LNCAP (cell line): ENCODE results near the gene BMP8A.

Source experiments
- TF ChIP-seq, protein P1 (sequence below): fragments of 450-650 bp; IDR thresholded peaks from 2 replicates; pipeline ENCODE4 v1.5.1; 2017; ENCODE audit warnings: mild to moderate bottlenecking

The BMP8A gene

DNA sequence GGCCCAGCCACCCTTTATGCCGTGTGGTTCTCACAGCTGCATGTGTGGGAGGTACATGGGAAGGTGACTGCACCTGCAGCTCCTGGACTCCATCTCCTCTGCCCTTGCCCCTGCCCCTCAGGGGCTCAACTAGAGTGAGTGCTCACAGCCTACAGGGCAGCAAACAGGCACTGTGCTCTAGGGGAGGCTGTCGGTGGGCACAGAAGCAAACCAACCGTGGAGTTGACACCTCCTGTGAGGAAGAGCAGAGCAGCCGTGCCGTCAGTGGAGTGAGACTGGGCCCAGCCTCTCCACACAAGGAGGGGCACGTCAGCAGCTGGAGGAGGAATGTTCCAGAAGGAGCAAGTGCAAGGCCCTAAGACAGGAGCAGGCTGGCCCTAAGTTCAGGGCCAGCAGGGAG is 32.7 kb downstream of the BMP8A start:
- TF ChIP-seq, protein P1, sequence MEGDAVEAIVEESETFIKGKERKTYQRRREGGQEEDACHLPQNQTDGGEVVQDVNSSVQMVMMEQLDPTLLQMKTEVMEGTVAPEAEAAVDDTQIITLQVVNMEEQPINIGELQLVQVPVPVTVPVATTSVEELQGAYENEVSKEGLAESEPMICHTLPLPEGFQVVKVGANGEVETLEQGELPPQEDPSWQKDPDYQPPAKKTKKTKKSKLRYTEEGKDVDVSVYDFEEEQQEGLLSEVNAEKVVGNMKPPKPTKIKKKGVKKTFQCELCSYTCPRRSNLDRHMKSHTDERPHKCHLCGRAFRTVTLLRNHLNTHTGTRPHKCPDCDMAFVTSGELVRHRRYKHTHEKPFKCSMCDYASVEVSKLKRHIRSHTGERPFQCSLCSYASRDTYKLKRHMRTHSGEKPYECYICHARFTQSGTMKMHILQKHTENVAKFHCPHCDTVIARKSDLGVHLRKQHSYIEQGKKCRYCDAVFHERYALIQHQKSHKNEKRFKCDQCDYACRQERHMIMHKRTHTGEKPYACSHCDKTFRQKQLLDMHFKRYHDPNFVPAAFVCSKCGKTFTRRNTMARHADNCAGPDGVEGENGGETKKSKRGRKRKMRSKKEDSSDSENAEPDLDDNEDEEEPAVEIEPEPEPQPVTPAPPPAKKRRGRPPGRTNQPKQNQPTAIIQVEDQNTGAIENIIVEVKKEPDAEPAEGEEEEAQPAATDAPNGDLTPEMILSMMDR, result no peak

DNA sequence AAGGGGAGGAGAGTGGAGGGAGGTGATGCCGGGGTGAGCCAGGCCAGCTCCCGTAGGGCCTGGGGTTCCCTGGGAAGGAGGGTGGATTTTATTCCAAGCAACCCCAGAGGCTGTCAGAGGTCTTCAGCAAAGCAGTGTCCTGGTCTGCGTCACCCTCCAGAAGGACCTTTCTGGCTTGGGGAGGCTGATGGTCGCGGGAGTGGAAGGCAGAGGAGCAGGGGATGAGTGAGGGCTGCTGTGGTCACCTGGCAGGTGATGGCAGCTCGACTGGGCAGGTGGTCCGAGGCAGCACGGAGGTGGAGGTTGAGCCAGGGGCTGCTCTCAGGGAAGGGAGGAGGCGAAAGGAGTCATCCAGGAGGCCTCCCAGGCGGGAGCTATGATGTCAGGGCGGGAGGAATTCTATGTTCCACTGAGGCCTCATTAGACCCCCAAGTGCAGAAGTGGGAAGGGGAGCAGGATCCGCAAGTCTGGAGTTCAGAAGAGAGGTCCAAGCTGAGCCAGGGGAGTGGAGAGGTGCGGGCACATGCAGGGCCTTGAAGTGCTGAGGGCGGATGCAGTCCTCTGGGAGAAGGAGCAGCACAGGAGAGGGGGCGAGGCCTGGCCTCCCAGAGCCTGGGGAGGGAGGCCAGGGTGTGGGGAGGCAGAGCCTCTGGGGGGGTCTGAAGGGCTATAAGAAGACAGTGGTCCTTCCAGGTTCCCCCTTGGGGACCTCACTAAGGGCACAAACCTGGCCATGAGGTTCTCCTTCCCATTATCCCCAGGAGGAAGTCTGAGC is 33.3 kb downstream of the BMP8A start:
- TF ChIP-seq, protein P1, result no peak

DNA sequence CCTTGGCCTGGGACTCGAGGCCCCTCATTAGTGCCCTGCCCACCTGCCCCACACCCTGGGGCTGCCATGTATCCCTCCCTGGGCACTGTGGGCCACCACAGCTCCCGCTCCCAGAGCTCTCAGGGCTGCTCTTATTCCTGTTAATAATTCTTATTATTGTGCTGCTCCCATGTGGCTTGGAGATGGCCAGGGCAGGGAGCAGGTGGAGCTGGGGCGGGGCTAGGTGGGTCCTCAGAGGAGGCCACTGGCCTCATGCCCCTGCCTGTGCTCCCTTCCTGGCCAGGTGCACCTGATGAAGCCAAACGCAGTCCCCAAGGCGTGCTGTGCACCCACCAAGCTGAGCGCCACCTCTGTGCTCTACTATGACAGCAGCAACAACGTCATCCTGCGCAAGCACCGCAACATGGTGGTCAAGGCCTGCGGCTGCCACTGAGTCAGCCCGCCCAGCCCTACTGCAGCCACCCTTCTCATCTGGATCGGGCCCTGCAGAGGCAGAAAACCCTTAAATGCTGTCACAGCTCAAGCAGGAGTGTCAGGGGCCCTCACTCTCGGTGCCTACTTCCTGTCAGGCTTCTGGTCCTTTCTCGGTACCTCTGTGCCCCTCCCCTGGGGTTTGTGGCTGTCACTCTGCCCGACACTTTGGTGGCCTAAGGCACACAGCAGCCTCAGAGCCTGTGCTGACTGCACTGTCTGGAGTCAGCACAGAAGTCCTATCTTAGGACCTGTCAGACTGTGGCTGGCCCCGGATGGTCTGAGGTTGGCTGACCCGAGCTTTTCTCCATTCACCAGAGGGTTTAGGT is 34.1 kb downstream of the BMP8A start:
- TF ChIP-seq, protein P1, result no peak

DNA sequence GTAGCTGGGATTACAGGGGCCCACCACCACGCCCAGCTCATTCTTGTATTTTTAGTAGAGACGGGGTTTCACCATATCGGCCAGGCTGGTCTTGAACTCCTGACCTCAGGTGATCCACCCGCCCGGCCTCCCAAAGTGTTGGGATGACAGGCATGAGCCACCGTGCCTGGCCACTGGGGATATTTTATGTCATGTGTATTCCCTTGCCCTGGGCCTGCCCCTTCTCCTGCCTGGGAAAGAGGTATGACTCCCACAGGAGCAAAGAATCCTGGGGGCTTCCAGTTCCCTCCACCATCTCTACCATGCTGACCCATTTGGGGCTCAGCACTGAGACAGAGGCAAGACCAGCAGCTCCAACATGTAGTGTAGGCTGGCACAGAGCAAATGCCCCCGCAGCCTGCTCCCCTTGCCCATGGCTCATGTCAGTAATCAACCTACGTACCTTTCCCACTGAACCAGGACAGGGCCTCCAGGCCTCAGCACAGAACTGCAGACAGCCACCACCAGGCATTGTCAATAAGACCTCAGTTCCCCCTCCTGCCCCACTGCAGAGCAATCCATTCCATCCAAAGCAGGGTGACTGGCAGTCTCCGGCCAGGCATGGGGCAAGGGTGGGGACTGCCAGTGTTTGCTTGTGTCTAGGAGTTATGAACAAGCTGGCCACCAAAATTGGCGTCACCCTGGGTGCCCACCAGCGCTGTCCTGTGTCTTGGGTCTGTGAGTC is 35.2 kb downstream of the BMP8A start:
- TF ChIP-seq, protein P1, result no peak

DNA sequence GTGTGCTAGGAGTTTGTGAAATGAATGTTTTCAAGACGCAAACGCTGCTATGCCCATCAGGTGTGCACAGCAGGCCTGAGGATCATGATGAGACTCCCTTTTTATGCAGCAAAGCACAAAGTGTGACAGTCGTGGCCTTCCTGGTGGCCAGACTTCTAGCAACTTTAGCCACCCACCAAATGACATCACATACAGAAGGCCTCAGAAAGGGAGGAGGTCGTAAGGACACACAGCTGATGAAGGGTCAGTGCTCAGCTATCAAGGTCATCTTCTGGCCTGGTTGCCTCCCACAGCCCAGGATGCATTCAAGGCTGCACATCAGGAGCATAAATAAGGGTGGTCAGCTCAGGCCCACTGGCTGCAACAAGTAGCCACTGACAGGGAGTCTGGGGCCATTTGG is 36.6 kb downstream of the BMP8A start:
- TF ChIP-seq, protein P1, result no peak

DNA sequence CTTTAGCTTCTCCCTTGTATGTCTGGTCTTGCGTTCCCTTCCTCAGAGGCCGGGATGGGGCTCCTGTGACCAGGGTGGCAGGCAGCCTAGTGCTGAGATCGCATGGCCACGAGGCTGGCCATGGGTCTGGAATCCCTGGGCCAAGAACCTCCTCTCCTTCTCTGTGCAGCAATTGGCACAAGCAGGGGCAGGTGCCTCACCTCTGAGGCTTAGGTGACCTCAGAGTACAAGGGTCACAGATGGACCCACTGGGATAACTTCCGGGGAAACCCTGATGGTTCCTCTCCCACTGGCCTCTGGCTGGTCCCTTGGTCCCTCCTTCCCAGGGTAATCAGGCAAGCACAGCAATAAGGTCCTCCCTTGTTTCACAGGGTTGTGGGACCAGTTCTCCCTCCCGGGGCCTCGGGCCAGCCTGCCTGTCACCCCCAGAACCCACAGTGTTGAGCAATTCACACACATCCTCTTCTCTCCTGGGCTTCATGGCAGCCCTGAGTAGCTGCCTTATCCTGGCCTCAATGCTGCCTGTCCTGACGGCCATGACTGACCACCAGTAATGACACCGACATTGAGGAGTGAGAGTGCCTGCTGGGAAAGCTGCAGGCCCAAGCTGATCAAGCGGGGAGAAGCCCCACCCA is 38.6 kb downstream of the BMP8A start:
- TF ChIP-seq, protein P1, result no peak

DNA sequence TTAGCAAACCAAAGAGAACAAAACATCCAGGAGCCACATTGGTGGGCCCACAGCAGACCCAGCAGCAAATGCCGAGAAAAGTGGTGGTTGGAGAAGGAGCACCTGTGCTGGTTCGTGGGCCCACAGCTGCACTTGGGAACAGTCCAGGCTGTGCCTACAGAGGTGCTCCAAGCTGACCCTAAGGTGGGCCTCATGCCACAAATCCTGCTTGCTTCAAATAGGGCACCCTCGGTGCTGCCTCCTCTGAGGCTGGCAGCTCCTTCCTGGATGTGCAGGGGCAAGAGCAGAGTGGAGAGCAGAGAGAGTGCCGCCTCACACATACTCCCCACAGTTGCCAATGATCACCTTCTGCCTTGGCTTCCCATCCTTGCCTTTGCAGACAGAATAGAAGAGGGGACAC is 40.1 kb downstream of the BMP8A start:
- TF ChIP-seq, protein P1, result no peak
